Activated CD4-positive, CD25-positive, alpha-beta regulatory T cell (primary cell): Measurements from ENCODE around the gene PLEKHG4.
A peak's percentile ranks its signal among the peaks of the same experiment; 100 is the strongest.

Experiments used
- DNase-seq, 4 experiments: peaks; one replicate each; lab custom pipeline; 2025; lab: John Stamatoyannopoulos, UW

PLEKHG4 gene

GRCh38 chr16:67279296-67280089, at the start of gene PLEKHG4:
Gene PLEKHG4 (plus strand): TSS chr16:67279532. CDS start chr16:67280045, 513 bp downstream.
- DNase-seq = peak; percentile 58 to 69 (median 65)

- DNase-seq = no peak
These were observed 49.2 kb upstream of the PLEKHG4 start for GRCh38 chr16:67229906-67230808.

DNA sequence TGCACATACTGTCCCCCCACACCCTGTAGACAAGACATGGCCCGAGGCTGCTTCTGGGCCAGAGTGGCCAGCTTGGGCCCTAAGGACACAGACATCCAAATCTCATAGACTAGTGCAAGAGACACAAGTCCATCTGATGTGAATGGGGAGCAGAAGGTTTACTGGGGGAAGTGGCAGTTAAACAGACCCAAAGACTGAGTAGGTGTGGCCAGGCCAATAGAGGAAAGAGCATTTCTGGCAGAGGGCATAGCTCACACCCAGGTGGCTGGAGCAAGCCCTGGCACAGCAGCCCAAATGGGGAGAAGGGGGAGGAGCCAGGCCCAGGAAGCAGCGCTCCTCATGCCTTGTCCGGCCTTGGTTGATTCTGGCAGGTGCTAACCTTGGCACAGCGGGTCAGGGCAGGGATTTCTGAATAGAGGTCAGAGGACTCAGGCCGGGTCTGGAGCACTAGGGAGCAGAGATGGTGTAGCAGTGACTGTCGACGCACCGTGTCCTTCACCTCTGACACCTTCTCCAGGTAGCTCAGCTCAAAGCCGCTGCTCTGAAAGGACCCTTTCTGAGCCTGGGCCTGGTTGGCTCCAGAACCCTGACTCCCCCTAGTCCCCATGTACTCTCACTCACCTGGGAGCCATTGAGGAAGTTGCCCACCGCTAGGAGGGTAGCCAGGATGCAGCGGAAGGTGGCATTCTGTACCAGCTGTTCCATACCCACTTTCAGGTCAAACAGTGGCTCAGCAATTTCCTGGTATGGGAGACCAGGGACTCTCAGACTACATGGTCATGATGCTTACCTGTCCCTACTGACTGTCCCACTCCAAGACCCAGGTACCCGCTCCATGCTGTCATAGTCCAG, 48.3 kb upstream of the PLEKHG4 start:
- DNase-seq = no peak

DNA sequence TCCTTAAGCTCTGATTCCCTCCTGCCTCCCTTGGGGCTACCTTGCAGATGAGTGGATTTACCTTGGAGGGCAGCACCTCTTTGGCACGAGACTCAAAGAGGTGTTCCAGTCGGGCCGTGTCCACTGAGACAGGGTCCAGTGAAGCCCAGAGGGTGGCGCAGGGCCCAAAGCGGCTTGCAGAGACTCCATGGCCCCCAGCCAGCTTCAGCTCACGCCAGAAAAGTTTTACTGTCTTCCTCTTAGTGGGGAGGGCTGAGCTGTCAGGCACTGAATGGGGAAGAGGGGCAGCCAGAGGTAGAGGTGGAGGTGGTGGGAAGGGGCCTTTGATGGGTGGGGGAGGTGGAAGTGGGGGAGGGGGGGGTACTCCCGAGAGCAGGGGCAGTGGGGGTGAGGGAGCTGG, 45.7 kb upstream of the PLEKHG4 start:
- DNase-seq = no peak

- DNase-seq = no peak
These were observed 45.1 kb upstream of the PLEKHG4 start for GRCh38 chr16:67234180-67234597.

GRCh38 chr16:67235816-67236562, 43.3 kb upstream of the PLEKHG4 start:
- DNase-seq = no peak

DNA sequence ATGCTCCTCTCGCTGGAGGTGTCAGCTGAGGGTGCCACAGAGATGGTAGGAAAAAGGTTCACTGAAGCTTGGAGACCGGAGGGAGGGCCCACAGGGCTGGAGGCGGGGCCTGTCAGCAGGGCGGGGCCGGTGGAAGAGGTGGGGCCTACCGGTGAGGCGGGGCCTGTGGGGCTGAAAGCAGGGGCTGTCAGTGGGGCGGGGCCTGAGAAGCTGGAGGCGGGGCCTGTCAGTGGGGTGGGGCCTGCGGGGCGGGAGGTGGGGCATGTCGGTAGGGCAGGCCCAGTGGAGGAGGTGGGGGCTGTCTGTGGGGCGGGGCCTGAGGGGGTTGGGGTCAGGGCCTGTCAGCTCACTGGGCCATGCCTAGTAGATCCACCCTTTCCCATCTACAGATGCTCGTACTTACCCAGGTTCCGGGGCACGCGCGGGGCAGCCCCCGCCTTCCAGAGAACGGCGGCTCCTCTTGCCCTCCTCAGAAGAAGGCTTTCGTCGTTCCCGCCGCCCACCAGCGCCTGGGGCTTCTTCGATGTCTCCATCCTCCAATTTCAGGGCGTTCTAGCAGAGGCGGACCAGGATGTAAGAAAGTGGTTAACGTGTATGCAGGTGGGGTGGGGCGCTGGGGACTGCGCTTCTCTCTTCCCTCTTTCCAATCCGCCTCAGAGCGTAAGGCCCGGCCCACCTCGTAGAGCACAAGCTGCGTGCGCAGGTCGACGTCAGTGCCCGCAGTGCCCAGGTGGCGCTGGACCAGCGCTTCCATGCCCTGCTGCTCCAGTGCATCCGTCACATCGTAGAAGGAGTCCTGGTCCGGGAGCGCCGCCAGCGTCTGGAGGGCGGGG, 42.6 kb upstream of the PLEKHG4 start:
- peak; percentile 31 to 57 (median 40) for DNase-seq

GRCh38 chr16:67237396-67238277, 41.7 kb upstream of the PLEKHG4 start:
- no peak for DNase-seq

DNA sequence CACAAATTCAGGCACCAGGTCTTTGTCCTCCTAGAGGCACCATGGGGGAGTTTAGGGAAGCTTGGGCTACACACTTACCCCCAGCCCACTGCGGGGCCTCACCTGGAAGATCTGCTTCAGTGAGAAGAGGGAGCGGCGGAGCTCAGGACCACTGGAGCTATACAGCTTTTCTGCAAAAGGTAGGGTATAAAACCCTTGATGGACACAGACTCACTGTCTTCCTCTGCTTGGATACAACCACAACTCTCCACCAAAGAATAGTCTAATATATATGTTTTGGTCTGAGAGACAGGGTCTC, 41.1 kb upstream of the PLEKHG4 start:
- DNase-seq = no peak

- DNase-seq = no peak
These were observed 40.4 kb upstream of the PLEKHG4 start for GRCh38 chr16:67238806-67239470.

DNA sequence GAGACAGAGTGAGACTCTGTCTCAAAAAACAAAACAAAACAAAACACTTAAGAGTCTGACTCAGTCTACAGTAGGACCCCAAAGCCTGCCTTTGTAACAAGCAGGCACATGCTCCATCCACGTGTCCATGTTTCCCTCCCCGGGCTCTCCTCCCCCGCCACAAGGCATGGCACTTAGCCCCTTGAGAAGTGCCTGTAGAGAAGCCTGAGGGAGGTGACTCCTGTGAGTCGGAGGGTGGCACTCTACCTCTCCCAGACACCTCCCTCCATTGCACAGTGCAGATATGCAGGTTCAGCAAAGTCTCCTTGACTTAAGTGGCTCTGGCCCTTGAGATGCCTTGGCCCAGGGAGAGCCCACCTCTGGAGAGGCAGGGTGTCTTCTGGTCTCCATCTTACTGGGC, 38.8 kb upstream of the PLEKHG4 start:
- DNase-seq = no peak

GRCh38 chr16:67241008-67241900, 38.1 kb upstream of the PLEKHG4 start:
- DNase-seq = no peak

- DNase-seq = no peak
These were observed 37.1 kb upstream of the PLEKHG4 start for GRCh38 chr16:67242138-67242730.

DNA sequence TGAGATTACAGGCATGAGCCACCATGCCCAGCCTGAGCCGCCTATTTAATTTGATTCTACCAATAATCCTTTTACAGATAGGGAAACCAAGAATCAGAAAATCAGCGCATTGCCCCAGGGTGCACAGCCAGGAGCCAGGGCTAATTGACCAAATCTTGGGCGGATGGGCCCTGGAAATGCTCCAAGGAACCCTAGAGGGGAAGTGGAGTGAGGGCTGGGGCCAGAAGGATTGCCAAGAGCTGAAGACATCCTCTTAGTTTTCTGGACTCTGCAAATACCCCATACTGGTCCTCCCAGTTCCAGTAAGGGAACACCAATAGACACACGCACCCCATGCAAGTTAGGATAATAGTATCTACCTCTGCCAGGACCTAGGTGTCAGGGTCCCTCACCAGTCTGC, 35.9 kb upstream of the PLEKHG4 start:
- no peak for DNase-seq

- peak; percentile 37 to 45 (median 42) for DNase-seq
These were observed 34.7 kb upstream of the PLEKHG4 start for GRCh38 chr16:67244387-67245185.

GRCh38 chr16:67245186-67245585, 34.1 kb upstream of the PLEKHG4 start:
- DNase-seq = no peak

GRCh38 chr16:67245674-67246080, 33.7 kb upstream of the PLEKHG4 start:
- no peak for DNase-seq
